Measurements from ENCODE around the gene CCDC107. TPM values are rescaled to one million over a fixed set of nuclear protein-coding genes. Genes with fewer than 3 reads are reported as not detected.

CCDC107 gene
- total RNA-seq, 1 experiment from 2014 or later: 12.0 TPM

DNA sequence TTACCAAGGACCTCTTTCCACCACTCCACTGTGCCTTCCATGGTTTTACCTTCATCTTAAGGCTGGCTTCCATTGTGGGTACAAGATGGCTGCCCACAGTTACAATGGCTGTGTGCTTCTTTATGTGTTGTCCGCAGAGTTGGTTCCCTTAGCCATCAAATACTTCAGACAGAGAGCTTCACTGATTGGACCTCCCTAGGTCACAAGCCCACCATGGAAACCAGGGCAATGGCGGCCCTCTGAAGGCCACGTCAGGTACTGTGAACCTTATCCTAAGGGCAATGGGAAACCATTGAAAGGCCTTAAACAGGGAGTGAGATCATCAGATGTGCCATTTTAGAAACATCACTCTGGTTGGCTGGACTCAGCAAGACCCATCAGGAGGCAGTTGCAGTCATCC, 9.8 kb downstream of the CCDC107 start:
- Histone ChIP-seq H2BK120ac (ENCODE audit: low read depth, low read length, poor library complexity, severe bottlenecking) (no peak overlapping the region), H3K18ac (ENCODE audit: insufficient read length, low read depth, low read length) (no peak overlapping the region), H2BK20ac (ENCODE audit: low read depth, low read length, poor library complexity, severe bottlenecking) (no peak overlapping the region), H3K56ac (ENCODE audit: insufficient read length, low read depth, low read length) (no peak overlapping the region), H2AFZ (ENCODE audit: low read length) (no peak overlapping the region), H3T11ph (ENCODE audit: low read length) (no peak overlapping the region), H3K27ac (ENCODE audit: insufficient read length, low read depth, low read length) (no peak overlapping the region), H2BK5ac (ENCODE audit: insufficient read length, low read length) (no peak overlapping the region), H2BK12ac (ENCODE audit: insufficient read length, low read depth, low read length) (no peak overlapping the region), H3K4me1 (ENCODE audit: insufficient read depth, low read length) (no peaks in the 10 kb centered on the region; the same call in 1 of the 2 replicates), H3K27me3 (ENCODE audit: insufficient read depth, low read length) (no peaks in the 10 kb centered on the region), H3K79me1 (ENCODE audit: insufficient read depth, low read depth, low read length, poor library complexity, severe bottlenecking) (no peaks in the 10 kb centered on the region), H3K14ac (ENCODE audit: insufficient read depth, low read length) (no peak overlapping the region), H3K4me2 (ENCODE audit: insufficient read depth, insufficient read length, low read length) (no peak overlapping the region), H3K9me3 (ENCODE audit: control insufficient read depth, low read depth, low read length) (no peaks in the 10 kb centered on the region), H4K5ac (ENCODE audit: insufficient read length, low read depth, low read length) (no peak overlapping the region), H3K79me2 (ENCODE audit: insufficient read depth, low read length) (no peaks in the 10 kb centered on the region), H3K23me2 (ENCODE audit: insufficient read length, low read depth, low read length, poor library complexity, severe bottlenecking) (peaks cover 8% of the 10 kb centered on the region), H3K4ac (ENCODE audit: low read depth, low read length) (no peak overlapping the region), H3K9ac (ENCODE audit: extremely low read depth, insufficient read length, low read length) (no peak overlapping the region), H4K20me1 (ENCODE audit: control insufficient read depth, insufficient read depth, insufficient read length) (no peaks in the 10 kb centered on the region), H4K8ac (replicated peaks; ENCODE audit: insufficient read length, low read depth, low read length) (no peak overlapping the region), H3K23ac (ENCODE audit: insufficient read length, low read depth, low read length) (no peak overlapping the region), H4K91ac (ENCODE audit: insufficient read length, low read depth, low read length) (no peak overlapping the region), H2BK15ac (ENCODE audit: low read depth, low read length) (no peak overlapping the region), H2AK5ac (ENCODE audit: insufficient read length, low read length) (no peak overlapping the region)
- Mint-ChIP-seq H3K27me3 (ENCODE audit: low read depth) (peaks cover 11% of the 10 kb centered on the region), H3K9me3 (no peaks in the 10 kb centered on the region), H3K4me3 (no peak overlapping the region), H3K27ac (no peak overlapping the region), H3K36me3 (ENCODE audit: insufficient read depth in 1 of 3, low read depth in 3 of 3) (peaks cover 2 to 7% (median 2%) of the 10 kb centered on the region in 3 experiments; a peak in 5 of 7 replicates), H3K4me1 (peaks cover 16 to 26% of the 10 kb centered on the region in 2 experiments)
- no peak for DNase-seq
- WGBS (ENCODE audit: extremely low coverage, insufficient read length, low lambda C conversion rate): no CpG with 5 or more reads among the region's 3 CpGs
- TF ChIP-seq, protein P1, sequence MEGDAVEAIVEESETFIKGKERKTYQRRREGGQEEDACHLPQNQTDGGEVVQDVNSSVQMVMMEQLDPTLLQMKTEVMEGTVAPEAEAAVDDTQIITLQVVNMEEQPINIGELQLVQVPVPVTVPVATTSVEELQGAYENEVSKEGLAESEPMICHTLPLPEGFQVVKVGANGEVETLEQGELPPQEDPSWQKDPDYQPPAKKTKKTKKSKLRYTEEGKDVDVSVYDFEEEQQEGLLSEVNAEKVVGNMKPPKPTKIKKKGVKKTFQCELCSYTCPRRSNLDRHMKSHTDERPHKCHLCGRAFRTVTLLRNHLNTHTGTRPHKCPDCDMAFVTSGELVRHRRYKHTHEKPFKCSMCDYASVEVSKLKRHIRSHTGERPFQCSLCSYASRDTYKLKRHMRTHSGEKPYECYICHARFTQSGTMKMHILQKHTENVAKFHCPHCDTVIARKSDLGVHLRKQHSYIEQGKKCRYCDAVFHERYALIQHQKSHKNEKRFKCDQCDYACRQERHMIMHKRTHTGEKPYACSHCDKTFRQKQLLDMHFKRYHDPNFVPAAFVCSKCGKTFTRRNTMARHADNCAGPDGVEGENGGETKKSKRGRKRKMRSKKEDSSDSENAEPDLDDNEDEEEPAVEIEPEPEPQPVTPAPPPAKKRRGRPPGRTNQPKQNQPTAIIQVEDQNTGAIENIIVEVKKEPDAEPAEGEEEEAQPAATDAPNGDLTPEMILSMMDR (conservative IDR thresholded peaks at IDR 0.05): no peak

Data from H9 (cell line).